GOT3 (cell line): ENCODE data around the gene SOHLH2.

Source experiments
- DNase-seq: peaks from one replicate; lab custom pipeline; 2025; ENCODE audit warnings: mixed read lengths; lab: John Stamatoyannopoulos, UW

The SOHLH2 gene

GRCh38 chr13:36188441-36188840, 25.9 kb downstream of the SOHLH2 start:
- no peak for DNase-seq

- DNase-seq: no peak
These were observed 30.5 kb downstream of the SOHLH2 start for GRCh38 chr13:36183901-36184300.

- no peak for DNase-seq
These were observed 38.7 kb downstream of the SOHLH2 start for GRCh38 chr13:36175621-36176020.

- no peak for DNase-seq
These were observed 39.4 kb downstream of the SOHLH2 start for GRCh38 chr13:36174923-36175322.

- no peak for DNase-seq
These were observed 40.6 kb downstream of the SOHLH2 start for GRCh38 chr13:36173571-36174322.

GRCh38 chr13:36166046-36166445, 48.3 kb downstream of the SOHLH2 start:
- DNase-seq: no peak

- DNase-seq: peak; percentile 11
These were observed 50.5 kb downstream of the SOHLH2 start for GRCh38 chr13:36163809-36164308.

- no peak for DNase-seq
These were observed 51.1 kb downstream of the SOHLH2 start for GRCh38 chr13:36163286-36163685.

GRCh38 chr13:36160297-36160696, 54.1 kb downstream of the SOHLH2 start:
- DNase-seq: no peak

- DNase-seq: no peak
These were observed 55.7 kb downstream of the SOHLH2 start for GRCh38 chr13:36158611-36159010.

- no peak for DNase-seq
These were observed 56.9 kb downstream of the SOHLH2 start for GRCh38 chr13:36157480-36157879.

- no peak for DNase-seq
These were observed 59.6 kb downstream of the SOHLH2 start for GRCh38 chr13:36154567-36155291.

- no peak for DNase-seq
These were observed 62.8 kb downstream of the SOHLH2 start for GRCh38 chr13:36151591-36151990.

GRCh38 chr13:36148446-36148845, 65.9 kb downstream of the SOHLH2 start:
- DNase-seq: no peak

GRCh38 chr13:36147330-36147729, 67.0 kb downstream of the SOHLH2 start:
- DNase-seq: no peak

GRCh38 chr13:36146511-36147269, 67.7 kb downstream of the SOHLH2 start:
- no peak for DNase-seq

GRCh38 chr13:36143738-36144137, 70.6 kb downstream of the SOHLH2 start:
- DNase-seq: no peak

GRCh38 chr13:36142735-36143134, 71.6 kb downstream of the SOHLH2 start:
- no peak for DNase-seq

- no peak for DNase-seq
These were observed 78.5 kb downstream of the SOHLH2 start for GRCh38 chr13:36135876-36136275.

- DNase-seq: no peak
These were observed 79.7 kb downstream of the SOHLH2 start for GRCh38 chr13:36134632-36135031.

GRCh38 chr13:36133950-36134626, 80.3 kb downstream of the SOHLH2 start:
- DNase-seq: no peak

GRCh38 chr13:36132376-36132775, 82.0 kb downstream of the SOHLH2 start:
- DNase-seq: no peak
